Measurements from ENCODE around the gene SVOPL.
A peak's percentile ranks its signal among the peaks of the same experiment; 100 is the strongest.

The SVOPL gene

GRCh38 chr7:138665249-138665648 is 35.9 kb downstream of the SVOPL start:
- no peak for DNase-seq
- in situ Hi-C loops (cut with MboI; ENCODE audit: low pct_unique_long_range_greater_than_20kb, low sequenced_read_pairs): no loop called here

- peak; percentile 60 for DNase-seq
- in situ Hi-C loops (cut with MboI; ENCODE audit: low pct_unique_long_range_greater_than_20kb, low sequenced_read_pairs): no loop called here
These were observed 37.1 kb downstream of the SVOPL start for GRCh38 chr7:138663725-138664710.

GRCh38 chr7:138662991-138663320 is 38.2 kb downstream of the SVOPL start:
- in situ Hi-C loops (cut with MboI; ENCODE audit: low pct_unique_long_range_greater_than_20kb, low sequenced_read_pairs): no loop called here
- DNase-seq: no peak

GRCh38 chr7:138662076-138662990 is 38.8 kb downstream of the SVOPL start:
- peak; percentile 51 for DNase-seq

GRCh38 chr7:138661069-138661635 is 40.0 kb downstream of the SVOPL start:
- in situ Hi-C loops (cut with MboI; ENCODE audit: low pct_unique_long_range_greater_than_20kb, low sequenced_read_pairs): no loop called here
- DNase-seq: no peak

More at GRCh38 chr7:138662076-138662990, 38.8 kb downstream of the SVOPL start:
- in situ Hi-C loops (cut with MboI; ENCODE audit: low pct_unique_long_range_greater_than_20kb, low sequenced_read_pairs): no loop called here

GRCh38 chr7:138658889-138659288 is 42.3 kb downstream of the SVOPL start:
- DNase-seq: no peak
- in situ Hi-C loops (cut with MboI; ENCODE audit: low pct_unique_long_range_greater_than_20kb, low sequenced_read_pairs): no loop called here

GRCh38 chr7:138657854-138658386 is 43.2 kb downstream of the SVOPL start:
- no peak for DNase-seq
- in situ Hi-C loops (cut with MboI; ENCODE audit: low pct_unique_long_range_greater_than_20kb, low sequenced_read_pairs): no loop called here

DNA sequence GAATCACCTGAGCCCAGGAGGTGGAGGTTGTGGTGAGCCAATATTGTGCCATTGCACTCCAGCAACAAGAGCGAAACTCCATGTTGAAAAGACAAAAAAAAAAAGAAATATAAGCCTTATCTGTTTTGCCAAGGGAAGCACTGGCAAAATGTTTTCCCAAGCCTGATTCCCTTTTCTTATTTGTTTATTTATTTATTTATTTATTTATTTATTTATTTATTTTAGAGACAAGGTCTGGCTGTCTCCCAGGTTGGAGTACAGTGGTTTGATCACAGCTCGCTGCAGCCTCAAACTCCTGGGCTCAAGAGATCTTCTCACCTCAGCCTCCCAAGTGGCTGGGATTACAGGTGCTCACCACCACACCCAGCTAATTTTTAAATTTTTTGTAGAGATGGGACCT is 44.2 kb downstream of the SVOPL start:
- no peak for DNase-seq
- in situ Hi-C loops (cut with MboI; ENCODE audit: low pct_unique_long_range_greater_than_20kb, low sequenced_read_pairs): no loop called here

GRCh38 chr7:138654616-138655015 is 46.5 kb downstream of the SVOPL start:
- in situ Hi-C loops (cut with MboI; ENCODE audit: low pct_unique_long_range_greater_than_20kb, low sequenced_read_pairs): no loop called here
- no peak for DNase-seq

- in situ Hi-C loops (cut with MboI; ENCODE audit: low pct_unique_long_range_greater_than_20kb, low sequenced_read_pairs): no loop called here
These were observed 51.7 kb downstream of the SVOPL start for GRCh38 chr7:138649506-138649905.

GRCh38 chr7:138645284-138645683 is 55.9 kb downstream of the SVOPL start:
- in situ Hi-C loops (cut with MboI; ENCODE audit: low pct_unique_long_range_greater_than_20kb, low sequenced_read_pairs): no loop called here
- no peak for DNase-seq

More at GRCh38 chr7:138649506-138649905, 51.7 kb downstream of the SVOPL start:
- DNase-seq: no peak

GRCh38 chr7:138632826-138633602 is 68.1 kb downstream of the SVOPL start:
- in situ Hi-C loops (cut with MboI; ENCODE audit: low pct_unique_long_range_greater_than_20kb, low sequenced_read_pairs): no loop called here
- no peak for DNase-seq

GRCh38 chr7:138632384-138632783 is 68.8 kb downstream of the SVOPL start:
- in situ Hi-C loops (cut with MboI; ENCODE audit: low pct_unique_long_range_greater_than_20kb, low sequenced_read_pairs): no loop called here
- DNase-seq: no peak

DNA sequence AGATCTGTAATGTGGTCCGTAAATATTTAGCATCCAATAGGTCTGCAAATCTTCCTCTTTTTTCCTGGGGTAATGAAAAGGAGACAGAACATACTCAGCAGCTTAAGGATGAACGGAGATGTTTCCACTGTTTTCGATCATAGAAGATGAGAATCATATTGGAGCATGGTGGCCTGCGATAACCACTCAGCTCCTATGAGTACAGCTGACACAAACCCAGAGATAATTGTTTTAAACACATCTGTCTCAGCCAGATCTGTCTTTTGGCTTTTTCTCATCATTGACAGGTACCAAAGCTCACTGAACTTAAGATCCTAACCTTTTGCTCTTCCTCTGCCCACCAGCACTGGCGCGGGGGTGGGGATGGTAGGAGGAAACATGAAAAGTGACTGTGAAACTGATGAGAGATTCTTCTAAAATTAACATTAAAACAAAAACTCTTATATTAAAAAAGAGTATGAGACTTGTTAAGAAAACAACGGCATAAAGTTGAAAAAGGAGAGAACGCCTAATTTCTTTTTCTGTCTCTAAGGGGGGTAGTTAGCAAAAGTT is 71.0 kb downstream of the SVOPL start:
- no peak for DNase-seq
- in situ Hi-C loops (cut with MboI; ENCODE audit: low pct_unique_long_range_greater_than_20kb, low sequenced_read_pairs): no loop called here

DNA sequence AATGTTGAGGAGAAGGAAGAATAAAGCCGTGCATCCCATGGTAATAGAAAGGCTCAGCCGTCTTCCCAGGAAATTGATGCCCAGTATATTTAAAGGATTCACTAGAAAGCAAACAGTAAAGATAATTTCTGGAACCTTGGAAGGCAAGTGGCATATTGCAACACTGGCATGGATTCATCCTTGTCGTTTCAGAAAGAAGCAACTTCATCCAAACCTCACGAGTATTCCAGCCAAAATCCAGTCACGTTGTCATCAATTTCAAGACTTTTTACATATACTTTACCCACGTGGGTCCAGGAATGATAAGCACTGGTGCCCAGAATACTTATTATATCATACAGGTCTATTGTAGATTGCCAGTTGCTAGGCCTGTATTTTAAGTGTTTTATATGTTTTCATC is 73.8 kb downstream of the SVOPL start:
- in situ Hi-C loops (cut with MboI; ENCODE audit: low pct_unique_long_range_greater_than_20kb, low sequenced_read_pairs): no loop called here
- no peak for DNase-seq

DNA sequence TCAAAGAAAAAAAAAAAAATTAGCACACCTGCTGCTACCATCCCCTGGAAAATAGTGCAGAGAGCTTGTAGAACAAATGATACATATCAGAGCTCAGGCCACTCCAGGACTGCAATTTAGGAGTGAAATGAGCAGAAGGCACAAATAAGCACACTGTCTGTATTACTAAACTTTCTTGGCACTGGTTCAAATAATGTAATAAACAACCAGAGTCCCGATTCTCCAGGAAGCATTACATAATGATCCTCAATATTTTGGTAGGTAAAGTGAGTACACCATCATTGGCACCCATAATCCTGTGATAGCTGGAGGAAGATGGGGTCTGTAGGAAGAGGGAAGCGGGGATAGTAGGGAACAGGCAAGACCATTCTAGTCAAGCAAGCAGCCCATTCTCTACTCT is 74.3 kb downstream of the SVOPL start:
- in situ Hi-C loops (cut with MboI; ENCODE audit: low pct_unique_long_range_greater_than_20kb, low sequenced_read_pairs): no loop called here
- no peak for DNase-seq

DNA sequence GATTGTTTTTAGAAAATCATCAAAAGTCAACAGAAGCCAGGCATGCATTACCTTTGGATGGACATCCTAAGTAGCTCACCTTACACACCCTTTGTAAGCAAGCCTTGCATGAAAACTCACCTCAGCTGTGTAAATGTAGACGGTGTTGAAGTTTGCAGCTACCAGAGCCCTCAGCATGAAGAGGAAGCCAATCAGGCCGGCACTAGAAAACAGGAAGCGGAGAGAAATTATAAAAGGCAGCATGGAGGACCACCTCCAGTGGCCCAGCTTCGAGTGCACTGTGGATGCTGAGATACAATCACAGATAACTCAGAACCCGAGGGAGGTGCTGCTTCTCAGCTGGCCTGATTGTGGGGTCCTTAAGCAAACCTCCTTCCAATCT is 75.3 kb downstream of the SVOPL start:
- peak; percentile 90 for DNase-seq

DNA sequence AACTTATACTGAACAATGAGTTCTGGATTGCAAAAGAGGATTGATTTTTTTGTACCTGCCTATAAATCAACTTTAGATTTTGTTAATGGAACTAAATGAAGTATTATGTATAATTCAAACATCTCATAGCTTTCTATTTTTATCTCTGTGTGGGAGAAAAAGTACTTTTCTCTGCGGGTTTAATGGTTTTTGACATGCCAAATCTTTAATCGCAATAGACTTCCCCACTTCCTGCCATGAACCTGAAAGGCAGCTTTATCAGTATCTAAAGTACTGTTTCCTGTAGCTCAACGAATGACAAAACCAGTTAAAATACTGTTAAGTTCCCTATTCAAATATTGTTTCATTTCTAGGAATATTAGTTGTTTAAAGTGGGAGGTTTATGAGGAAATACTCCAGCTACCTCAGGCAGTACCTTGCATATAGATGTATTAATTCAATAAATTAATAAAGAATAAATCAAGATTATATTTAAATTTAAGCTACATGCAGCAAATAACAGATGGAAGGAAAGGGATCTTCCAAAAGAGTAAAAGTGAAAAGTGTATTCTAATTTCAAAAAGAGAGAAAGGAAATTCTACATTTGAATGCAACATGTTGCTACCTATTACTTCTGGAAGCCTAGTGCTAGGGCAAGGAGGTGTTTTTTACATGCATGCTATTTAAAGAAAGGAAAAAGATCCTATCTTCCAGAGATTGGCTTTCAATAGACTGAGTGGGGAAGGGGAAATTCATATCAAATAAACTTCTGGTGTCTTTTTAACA is 75.9 kb downstream of the SVOPL start:
- peak; percentile 88 for DNase-seq
- in situ Hi-C loops (cut with MboI; ENCODE audit: low pct_unique_long_range_greater_than_20kb, low sequenced_read_pairs): no loop called here

More for the DNA sequence above, 75.3 kb downstream of the SVOPL start:
- in situ Hi-C loops (cut with MboI; ENCODE audit: low pct_unique_long_range_greater_than_20kb, low sequenced_read_pairs): no loop called here
